ENCODE measurements around the gene MMP25.
"Not testable (repeated sequence)": the region's sequence is repeated elsewhere in the genome, so short reads cannot be mapped to it uniquely, and the experiment has no call there.

DNA sequence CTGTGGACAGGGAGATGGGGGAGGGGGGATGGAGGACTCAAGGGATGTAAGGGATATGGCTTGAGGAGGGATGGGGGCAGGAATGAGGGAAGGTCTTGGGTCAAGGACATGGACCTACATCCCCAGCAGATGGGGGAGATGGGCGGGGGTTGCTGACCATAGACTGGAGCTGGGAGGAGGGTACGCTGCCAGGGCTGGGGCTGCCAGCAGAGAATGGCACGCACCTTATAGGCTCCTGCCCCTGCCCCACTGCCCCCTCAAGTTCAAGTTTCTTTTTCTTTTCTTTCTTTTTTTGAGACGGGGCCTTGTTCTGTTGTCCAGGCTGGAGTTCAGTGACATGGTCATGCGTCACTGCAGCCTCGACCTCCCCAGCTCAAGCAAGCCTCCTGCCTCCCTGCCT, 29.6 kb downstream of the MMP25 start:
- TF ChIP-seq, protein P1, sequence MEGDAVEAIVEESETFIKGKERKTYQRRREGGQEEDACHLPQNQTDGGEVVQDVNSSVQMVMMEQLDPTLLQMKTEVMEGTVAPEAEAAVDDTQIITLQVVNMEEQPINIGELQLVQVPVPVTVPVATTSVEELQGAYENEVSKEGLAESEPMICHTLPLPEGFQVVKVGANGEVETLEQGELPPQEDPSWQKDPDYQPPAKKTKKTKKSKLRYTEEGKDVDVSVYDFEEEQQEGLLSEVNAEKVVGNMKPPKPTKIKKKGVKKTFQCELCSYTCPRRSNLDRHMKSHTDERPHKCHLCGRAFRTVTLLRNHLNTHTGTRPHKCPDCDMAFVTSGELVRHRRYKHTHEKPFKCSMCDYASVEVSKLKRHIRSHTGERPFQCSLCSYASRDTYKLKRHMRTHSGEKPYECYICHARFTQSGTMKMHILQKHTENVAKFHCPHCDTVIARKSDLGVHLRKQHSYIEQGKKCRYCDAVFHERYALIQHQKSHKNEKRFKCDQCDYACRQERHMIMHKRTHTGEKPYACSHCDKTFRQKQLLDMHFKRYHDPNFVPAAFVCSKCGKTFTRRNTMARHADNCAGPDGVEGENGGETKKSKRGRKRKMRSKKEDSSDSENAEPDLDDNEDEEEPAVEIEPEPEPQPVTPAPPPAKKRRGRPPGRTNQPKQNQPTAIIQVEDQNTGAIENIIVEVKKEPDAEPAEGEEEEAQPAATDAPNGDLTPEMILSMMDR (IDR thresholded peaks at IDR 0.05): not testable (repeated sequence)
- TF ChIP-seq, protein P2, sequence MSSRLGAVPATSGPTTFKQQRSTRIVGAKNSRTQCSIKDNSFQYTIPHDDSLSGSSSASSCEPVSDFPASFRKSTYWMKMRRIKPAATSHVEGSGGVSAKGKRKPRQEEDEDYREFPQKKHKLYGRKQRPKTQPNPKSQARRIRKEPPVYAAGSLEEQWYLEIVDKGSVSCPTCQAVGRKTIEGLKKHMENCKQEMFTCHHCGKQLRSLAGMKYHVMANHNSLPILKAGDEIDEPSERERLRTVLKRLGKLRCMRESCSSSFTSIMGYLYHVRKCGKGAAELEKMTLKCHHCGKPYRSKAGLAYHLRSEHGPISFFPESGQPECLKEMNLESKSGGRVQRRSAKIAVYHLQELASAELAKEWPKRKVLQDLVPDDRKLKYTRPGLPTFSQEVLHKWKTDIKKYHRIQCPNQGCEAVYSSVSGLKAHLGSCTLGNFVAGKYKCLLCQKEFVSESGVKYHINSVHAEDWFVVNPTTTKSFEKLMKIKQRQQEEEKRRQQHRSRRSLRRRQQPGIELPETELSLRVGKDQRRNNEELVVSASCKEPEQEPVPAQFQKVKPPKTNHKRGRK (CRISPR knock-in tag; IDR thresholded peaks at IDR 0.05; ENCODE audit: borderline replicate concordance): not testable (repeated sequence)
- TF ChIP-seq, protein P3, sequence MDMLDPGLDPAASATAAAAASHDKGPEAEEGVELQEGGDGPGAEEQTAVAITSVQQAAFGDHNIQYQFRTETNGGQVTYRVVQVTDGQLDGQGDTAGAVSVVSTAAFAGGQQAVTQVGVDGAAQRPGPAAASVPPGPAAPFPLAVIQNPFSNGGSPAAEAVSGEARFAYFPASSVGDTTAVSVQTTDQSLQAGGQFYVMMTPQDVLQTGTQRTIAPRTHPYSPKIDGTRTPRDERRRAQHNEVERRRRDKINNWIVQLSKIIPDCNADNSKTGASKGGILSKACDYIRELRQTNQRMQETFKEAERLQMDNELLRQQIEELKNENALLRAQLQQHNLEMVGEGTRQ (CRISPR knock-in tag; IDR thresholded peaks at IDR 0.05): not testable (repeated sequence)

All from WTC11 (cell line).